Right lung (tissue), 5 donors: ENCODE results near the gene CHADL. TPM values are rescaled to one million over a fixed set of nuclear protein-coding genes. Genes with fewer than 3 reads are reported as not detected.
"Not testable (repeated sequence)": the region's sequence is repeated elsewhere in the genome, so short reads cannot be mapped to it uniquely, and the experiment has no call there.

Experiments
- DNase-seq, 2 donors: peaks; one replicate each; pipeline ENCODE4 v3.0.0-alpha.2; 2013
- polyA plus RNA-seq, 5 donors: library from polyadenylated mRNA; unstranded; fragments of 120-200 nt; gene quantifications; one replicate each; pipeline versions ENCODE4 v1.2.1 to v1.2.3, GENCODE V29; 2013; ENCODE audit warnings: inconsistent platforms in 1 of 5, low replicate concordance in 1 of 5; ENCODE audit not compliant: insufficient read length in 5 of 5, insufficient read depth in 1 of 5

The CHADL gene
- polyA plus RNA-seq, 5 donors: 2.2 to 4.1 (median 3.3) TPM

DNA sequence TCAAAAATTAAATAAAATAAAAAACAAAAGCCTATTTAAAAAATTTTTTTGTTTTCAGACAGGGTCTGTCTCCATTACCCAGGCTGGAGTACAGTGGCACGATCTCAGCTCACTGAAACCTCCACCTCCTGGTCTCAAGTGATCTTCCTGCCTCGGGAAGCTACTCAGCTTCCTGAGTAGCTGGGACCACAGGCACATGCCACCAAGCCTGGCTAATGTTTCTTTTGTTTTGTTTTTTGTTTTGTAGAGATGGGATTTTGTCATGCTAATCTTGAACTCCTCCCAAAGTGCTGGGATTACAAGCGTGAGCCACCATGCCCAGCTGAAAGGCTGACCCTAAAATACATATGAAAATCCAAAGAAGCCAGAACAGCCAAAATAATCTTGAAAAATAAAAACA is 56.1 kb downstream of the CHADL start:
- DNase-seq: no peak

GRCh38 chr22:41181349-41182241 is 59.1 kb downstream of the CHADL start:
- no peak for DNase-seq

DNA sequence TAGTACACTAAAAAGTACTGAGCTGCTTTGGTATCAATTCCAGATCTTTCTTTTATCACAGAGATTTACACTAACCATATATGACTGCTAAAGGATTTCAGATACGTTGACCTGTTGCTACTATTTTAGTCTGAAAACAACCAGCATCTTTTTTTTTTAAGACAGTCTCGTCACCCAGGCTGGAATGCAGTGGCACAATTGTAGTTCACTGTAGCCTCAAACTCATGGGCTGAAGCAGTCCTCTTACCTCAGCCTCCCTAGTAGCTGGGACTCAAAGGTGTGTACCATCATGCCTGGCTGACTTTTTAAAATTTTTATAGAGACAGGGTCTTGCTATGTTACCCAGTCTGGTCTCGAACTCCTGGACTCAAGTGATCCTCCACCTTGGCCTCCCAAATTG is 59.8 kb downstream of the CHADL start:
- no peak for DNase-seq

- DNase-seq: not testable (repeated sequence)
Observed at GRCh38 chr22:41180362-41180761, 60.4 kb downstream of the CHADL start.

Other genes with a start within 250 kb of the CHADL start
- 10 to 100 TPM; 49.3 to 73.5 (median 65.0) TPM for gene EP300, start 148.3 kb downstream of the CHADL start, polyA plus RNA-seq
- gene L3MBTL2, start 35.6 kb downstream of the CHADL start, polyA plus RNA-seq: 10 to 100 TPM; 19.9 to 25.6 (median 23.9) TPM
- 10 to 100 TPM; 30.8 to 40.7 (median 37.5) TPM for gene RANGAP1, start 45.3 kb upstream of the CHADL start, polyA plus RNA-seq
- 10 to 100 TPM; 55.3 to 79.8 (median 63.5) TPM for gene ZC3H7B, start 60.6 kb upstream of the CHADL start, polyA plus RNA-seq
- gene TEF, start 141.0 kb upstream of the CHADL start, polyA plus RNA-seq: 10 to 100 TPM in 4 of 5 donors, 1 to 10 TPM in 1; 10.0 to 14.5 (median 13.0) TPM
- gene TOB2, start 205.9 kb upstream of the CHADL start, polyA plus RNA-seq: 10 to 100 TPM; 37.6 to 57.8 (median 45.9) TPM
- 10 to 100 TPM; 43.6 to 56.5 (median 54.6) TPM for gene PHF5A, start 227.8 kb upstream of the CHADL start, polyA plus RNA-seq
- gene ACO2, start 228.2 kb upstream of the CHADL start, polyA plus RNA-seq: 10 to 100 TPM; 47.4 to 65.1 (median 51.3) TPM